HG03575 (cell line): ENCODE results near the gene GNG3.
A peak's percentile ranks its signal among the peaks of the same experiment; 100 is the strongest.
"Not testable (repeated sequence)": the region's sequence is repeated elsewhere in the genome, so short reads cannot be mapped to it uniquely, and the experiment has no call there.

Source experiments
- ATAC-seq: cut with Tn5 transposase; IDR thresholded peaks from one replicate; pipeline ENCODE4 v1.9.1; 2021; ENCODE audit not compliant: unreplicated experiment, insufficient number of reproducible peaks, low FRiP score; ENCODE audit errors: extremely low read depth

The GNG3 gene

GRCh38 chr11:62682518-62682917, 25.0 kb upstream of the GNG3 start:
- ATAC-seq = no peak

DNA sequence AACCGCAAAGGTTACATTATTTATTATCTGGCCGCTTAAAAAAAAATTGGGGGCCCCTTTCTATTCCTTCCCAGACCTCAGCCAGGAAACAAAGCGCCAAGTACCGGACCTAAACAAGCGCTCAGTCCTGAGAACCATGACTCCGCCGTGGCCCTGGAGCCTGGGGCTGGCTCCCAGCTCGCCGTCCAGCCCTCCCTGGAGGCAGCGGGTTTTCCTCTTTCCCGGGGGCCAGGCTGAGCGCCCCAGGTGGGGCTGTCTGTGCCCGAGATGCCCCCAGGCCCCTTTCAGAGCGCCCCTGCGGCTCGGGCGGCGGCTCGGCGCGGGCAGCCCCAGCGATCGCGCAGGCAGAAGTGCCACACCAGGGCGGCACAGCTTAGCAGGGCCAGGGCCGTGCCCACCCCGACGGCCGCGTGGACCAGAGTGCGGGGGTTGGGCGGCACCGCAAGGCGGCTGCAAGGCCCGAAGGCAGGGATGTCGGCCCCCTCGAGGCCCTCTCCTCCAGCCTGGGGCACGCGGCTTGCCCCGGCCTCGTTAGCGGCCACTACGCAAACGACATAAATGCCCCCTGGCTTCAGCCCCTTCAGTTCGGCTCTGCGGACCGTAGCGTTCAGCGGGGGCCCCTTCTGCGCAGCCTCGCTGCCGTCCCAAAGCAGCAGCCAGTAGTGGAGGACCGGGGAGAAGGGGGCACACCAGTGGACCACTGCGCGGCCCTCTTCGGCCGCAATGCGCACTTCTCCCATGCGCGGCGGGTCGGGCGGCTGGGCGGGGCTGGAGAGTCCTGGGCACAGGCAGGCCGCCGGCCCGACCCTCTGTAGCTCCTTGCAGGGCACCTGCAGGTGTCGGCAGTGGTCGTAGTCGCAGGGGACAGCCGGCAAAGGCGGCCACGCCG, 19.7 kb upstream of the GNG3 start:
- ATAC-seq = no peak

- ATAC-seq = no peak
These were observed 19.0 kb upstream of the GNG3 start for GRCh38 chr11:62688491-62688890.

GRCh38 chr11:62689421-62690183, 17.9 kb upstream of the GNG3 start, which contains the start of gene LRRN4CL:
Gene LRRN4CL (minus strand): TSS chr11:62689530. CDS start chr11:62688508, 1,022 bp downstream.
- ATAC-seq = no peak

DNA sequence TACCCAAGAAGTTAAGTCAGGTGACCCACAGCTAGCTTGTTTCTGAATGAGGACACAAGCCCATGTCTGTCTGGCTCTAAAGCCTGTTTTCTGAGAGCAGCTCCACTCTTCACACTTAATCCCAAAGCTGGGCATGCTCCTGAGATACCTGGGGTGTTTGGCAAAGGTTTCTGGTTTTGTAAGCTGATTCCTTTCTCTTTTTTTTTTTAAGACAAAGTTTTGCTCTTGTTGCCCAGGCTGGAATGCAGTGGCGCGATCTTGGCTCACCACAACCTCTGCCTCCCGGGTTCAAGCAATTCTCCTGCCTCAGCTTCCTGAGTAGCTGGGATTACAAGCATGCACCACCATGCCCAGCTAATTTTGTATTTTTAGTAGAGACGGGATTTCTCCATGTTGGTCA, 13.9 kb upstream of the GNG3 start:
- ATAC-seq = not testable (repeated sequence)

DNA sequence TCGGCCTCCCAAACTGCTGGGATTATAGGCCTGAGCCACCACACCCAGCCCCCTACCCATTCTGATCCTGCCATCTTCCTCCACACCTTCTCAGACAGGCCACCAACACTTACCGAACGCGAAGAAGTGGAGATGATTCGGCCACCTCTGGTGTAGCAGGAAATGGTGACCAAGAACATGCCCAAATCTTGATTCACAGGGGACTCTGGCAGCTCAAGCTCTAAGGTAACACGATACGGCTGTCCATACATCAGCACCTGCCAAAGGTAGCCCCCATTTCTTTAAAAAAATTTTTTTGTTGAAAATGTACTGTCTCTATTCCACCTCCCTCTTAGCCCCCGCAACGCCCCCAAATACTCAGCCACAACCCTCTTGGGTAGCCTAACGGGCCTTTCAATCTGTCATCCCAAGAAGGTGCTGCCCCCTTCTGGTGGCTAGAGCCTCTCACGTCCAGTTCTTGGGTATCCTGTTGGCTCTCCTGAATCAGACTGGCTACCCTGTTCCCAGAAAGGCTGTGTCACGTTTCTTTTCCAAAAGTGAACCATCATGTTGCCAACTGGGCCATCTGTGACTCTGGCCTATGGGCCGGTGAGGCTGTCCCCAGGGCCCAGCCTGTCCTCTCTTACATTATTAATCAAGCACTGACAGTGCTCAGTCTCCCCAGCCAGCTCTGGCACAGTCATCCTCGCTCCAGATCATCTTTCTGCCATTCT, 12.9 kb upstream of the GNG3 start:
- ATAC-seq = no peak

DNA sequence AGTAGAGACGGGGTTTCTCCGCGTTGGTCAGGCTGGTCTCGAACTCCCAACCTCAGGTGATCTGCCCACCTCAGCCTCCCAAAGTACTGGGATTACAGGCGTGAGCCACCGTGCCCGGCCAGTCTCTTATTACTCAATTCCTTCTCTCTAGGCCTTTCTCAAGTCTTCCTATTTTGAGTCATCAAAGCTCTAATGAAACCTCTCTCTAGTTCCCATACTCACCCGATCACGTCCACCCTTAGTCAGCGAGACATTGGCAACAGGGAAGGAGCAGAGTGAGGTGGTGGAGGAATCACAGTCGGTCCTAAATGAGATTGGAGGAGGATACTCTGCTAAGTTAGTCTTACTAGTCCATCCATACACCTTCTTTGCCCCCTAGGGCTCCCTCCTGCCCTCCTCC, 5.2 kb upstream of the GNG3 start:
- ATAC-seq = no peak

GRCh38 chr11:62703921-62704320, 3.6 kb upstream of the GNG3 start:
- not testable (repeated sequence) for ATAC-seq

DNA sequence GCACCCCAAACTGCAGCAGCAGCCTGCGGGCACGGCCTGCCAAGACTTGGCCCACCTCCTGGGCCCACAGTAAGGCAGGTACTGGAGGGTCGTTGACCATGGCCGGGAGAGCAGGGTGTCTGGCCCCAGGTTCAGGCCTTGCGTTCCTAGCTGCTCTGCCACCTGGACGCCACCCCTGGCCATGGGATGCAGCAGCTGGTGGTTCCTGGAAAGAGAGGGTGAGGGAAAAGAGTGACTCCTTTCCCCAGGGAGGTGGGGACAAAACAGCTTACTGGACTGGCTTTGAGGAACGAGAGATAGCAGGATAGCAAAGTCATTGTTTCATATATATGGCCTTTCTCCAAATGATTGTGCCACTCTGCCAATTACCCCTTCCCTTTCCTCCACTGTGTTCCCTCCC, 2.1 kb upstream of the GNG3 start:
- no peak for ATAC-seq

DNA sequence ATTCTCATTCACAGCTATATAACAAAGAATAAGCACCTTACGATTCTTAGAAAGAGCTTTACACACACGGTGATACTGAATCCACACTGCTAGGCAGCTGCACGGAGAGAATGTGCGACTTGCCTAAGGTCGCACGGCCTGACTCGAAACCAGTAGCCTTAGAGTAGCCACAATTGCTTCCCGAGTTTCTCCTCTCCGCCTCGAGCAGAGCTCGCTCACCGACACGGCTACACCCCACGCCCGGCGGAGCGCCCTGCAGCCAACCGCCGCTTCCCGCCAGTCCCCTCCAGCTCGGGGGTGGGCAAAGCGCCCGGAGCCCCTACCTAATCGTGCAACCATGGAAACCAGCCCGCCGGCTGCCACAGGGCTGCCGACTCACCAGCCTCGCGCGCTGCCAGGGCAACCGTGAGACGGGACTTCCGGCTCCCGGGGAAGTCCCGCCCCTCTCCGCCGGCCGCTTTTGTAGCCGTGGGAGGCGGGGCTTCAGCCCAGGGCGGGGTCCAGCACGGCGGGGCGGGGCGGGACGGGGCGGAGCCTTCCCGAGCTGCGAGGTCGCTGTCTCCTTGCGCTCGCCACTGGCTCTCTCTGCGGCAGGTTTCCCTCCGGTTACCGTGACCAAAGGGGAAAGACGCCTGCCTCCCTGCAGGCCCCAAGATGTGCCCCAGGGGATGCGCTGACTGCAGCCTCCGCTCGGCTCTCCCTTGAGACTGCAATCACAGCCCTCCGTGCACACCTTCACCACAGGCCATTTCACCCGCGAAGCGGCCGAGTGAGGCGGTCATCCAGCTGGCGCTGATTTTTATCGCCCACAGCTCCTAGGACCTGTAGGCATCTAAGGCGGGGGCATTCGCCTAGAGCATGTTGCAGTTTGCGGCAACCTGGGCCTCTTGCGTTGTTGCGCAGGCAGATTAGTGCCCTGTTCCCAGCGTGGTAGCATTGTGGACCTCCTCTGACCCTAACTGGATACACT, 1.3 kb upstream of the GNG3 start:
- no peak for ATAC-seq

DNA sequence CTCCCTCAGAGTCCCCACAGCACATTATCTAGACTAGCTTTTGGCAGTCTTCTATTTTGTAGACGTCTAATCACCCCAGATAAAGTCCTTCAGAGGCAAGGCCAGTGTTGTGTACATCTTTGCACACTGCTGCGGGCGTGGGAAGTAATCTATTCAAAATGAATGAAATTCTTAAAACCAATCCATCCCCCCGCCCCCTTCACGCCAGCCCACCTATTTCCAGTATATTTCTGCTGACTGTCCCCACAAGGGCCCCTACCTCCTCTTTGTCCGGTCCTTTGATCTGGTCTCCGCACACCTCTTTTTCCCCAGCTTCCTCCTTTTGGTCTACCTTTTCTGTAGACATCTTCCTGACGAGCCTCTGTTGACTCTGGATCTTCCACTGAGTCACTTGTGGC, 627 bp upstream of the GNG3 start:
- no peak for ATAC-seq

DNA sequence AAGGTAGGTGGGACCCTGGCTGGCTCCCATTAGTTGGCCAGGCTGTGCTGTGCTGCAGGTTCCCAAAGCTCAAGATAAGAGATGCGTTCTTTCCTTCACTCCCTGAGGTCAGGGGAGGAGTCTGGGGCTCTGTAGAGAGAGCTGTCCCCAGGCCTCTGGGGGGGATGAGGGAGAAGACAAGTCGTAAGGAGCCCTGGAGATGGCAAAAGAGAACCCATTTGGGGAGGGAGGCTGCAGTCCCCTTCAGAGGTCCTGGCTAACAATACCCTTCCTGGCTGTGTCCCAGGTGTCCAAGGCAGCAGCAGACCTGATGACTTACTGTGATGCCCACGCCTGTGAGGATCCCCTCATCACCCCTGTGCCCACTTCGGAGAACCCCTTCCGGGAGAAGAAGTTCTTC, 916 bp downstream of the GNG3 start:
- no peak for ATAC-seq

DNA sequence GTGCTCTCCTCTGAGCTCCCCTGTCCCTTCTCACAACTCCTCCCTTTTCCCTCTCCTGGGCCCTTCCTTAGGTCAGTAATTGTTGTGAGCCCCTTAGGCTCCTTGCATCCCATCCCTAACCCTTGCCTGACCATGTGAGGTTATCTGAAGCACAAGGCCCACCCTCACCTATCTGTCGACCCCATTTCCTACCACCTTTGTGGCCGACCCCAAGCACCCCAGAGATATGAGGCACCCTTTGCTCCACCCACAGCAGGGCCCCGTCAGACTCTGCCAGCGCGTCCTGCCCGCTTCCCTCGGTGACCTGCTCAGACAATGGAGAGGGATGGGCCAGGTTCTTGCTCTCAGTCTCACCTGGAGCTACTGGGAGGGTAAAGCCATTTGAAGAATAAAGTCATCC, 1.3 kb downstream of the GNG3 start:
- ATAC-seq = no peak

GRCh38 chr11:62709247-62710000, 1.9 kb downstream of the GNG3 start:
- peak; percentile 39 for ATAC-seq

DNA sequence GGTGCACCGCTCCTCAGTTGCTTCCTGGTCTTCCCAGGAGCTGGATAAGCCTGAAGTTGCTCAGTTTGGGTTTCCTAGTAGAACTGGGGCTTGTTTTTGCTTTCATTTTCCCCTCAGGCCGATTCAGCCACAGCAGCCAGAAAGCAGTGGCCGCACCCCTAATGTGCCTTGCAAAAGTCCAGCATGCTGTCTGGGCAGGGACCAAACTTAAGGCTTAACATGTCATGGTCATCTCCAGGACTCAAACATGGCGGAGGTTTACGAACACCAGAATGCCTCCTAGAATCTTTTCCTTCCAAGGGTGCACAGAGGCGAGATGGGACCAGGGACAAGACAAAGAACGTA, 2.5 kb downstream of the GNG3 start:
- no peak for ATAC-seq

DNA sequence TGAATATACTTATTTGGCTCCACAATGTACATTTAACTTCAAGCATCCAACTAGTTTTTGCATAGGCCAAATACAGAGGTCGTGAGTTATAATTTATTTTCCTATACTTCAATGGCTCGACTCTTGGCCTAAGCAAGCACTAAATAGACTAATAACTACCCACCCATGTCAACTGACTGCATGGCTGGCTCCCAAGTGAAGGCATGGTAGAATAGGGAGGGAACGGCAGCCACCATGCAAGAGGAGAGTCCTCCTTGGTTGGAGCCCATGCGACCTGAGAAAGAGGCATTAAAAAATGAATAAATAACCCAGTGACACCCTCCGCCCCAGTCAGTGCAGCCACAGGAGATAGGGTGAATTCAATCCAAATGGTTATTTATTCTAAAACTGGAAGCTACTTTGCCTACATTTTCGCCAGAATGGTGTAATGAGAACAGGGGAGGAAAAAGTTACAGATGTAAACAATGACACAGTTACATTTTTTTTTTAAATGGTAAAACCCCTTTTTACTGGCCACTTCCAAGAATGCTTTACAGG, 4.9 kb downstream of the GNG3 start:
- no peak for ATAC-seq

- ATAC-seq = no peak
These were observed 5.4 kb downstream of the GNG3 start for GRCh38 chr11:62712861-62713260.

DNA sequence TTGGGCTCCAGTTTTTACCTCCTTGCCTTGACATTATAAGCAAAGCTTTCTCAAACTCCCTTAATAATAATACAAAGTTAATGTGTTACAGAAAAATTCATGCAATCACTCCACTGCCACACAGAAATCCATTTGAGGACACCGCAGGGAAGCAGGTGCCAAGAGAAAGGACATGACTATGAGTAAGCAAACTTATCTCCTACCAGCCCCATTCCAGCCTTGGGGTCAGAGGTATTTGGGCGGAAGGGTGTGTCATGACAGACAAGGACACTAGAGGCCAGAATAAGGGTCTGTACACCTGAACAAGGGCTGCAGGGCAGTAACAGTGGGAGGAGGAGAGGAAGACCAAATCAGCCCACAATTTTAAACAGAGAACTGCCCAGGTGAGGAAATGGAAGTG, 5.9 kb downstream of the GNG3 start:
- ATAC-seq = no peak
